ENCODE results near the gene MCTP1. TPM values are rescaled to one million over a fixed set of nuclear protein-coding genes. Genes with fewer than 3 reads are reported as not detected.
A peak's percentile ranks its signal among the peaks of the same experiment; 100 is the strongest.
"Not testable (repeated sequence)": the region's sequence is repeated elsewhere in the genome, so short reads cannot be mapped to it uniquely, and the experiment has no call there.

Gene MCTP1
- total and polyA plus RNA-seq, 9 donors: 4.3 to 11.0 (median 7.3) TPM

DNA sequence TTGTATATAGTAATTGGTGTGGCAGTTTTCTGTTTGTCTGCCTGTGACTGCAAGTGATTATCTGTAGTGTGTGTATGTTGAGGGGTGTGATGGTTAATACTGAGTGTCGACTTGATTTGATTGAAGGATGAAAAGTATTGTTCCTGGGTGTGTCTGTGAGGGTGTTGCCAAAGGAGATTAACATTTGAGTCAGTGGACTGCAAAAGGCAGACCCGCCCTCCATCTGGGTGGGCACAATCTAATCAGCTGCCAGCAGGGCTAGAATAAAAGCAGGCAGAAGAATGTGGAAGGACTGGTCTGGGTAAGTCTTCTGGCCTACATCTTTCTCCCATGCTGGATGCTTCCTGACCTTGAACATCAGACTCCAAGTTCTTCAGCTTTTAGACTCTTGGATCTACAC, 290.4 kb downstream of the MCTP1 start:
- not testable (repeated sequence) for DNase-seq; H3K27me3 ChIP-seq (ENCODE audit: control insufficient read depth, insufficient read depth, low read length); H3K4me1 ChIP-seq (ENCODE audit: control insufficient read depth, insufficient read depth, low read length); H3K27ac ChIP-seq (ENCODE audit: low read length); H3K9me3 ChIP-seq (replicated peaks; ENCODE audit: control insufficient read depth, low read depth, low read length); H3K36me3 ChIP-seq (ENCODE audit: control insufficient read depth, insufficient read depth, low read length); H3K4me3 ChIP-seq (ENCODE audit: low read length)
- WGBS (ENCODE audit: insufficient coverage): 95% methylated on average over 2 of the region's 2 CpGs

DNA sequence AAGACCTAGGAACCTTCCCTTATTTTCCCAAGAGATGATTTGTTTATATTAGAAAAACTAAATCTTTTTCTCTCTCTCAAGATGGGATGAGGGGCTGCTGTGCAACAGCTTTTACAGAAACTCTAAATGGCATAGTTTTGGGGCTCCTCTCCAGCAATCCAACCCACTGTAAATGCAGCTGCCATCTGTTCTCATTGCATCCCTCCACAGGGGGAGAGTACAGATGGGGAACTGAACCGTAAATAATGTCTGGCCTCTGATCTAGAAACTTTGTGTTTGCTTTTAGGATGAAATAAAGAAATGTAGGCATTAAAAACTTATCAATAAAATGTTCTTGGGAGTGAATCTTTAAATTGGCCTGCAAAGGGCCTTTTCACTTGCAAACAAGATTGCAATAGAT, 291.4 kb downstream of the MCTP1 start:
- no CpG with 5 or more reads among the region's 1 CpG for WGBS (ENCODE audit: insufficient coverage)
- no peak for DNase-seq
- H3K9me3 ChIP-seq (replicated peaks; ENCODE audit: control insufficient read depth, low read depth, low read length): no peaks in the 10 kb centered on the region
- H3K27ac ChIP-seq (ENCODE audit: low read length): no peak overlapping the region
- H3K4me3 ChIP-seq (ENCODE audit: low read length): no peak overlapping the region
- H3K36me3 ChIP-seq (ENCODE audit: control insufficient read depth, insufficient read depth, low read length): no peaks in the 10 kb centered on the region
- H3K27me3 ChIP-seq (ENCODE audit: control insufficient read depth, insufficient read depth, low read length): no peaks in the 10 kb centered on the region
- H3K4me1 ChIP-seq (ENCODE audit: control insufficient read depth, insufficient read depth, low read length): no peaks in the 10 kb centered on the region

DNA sequence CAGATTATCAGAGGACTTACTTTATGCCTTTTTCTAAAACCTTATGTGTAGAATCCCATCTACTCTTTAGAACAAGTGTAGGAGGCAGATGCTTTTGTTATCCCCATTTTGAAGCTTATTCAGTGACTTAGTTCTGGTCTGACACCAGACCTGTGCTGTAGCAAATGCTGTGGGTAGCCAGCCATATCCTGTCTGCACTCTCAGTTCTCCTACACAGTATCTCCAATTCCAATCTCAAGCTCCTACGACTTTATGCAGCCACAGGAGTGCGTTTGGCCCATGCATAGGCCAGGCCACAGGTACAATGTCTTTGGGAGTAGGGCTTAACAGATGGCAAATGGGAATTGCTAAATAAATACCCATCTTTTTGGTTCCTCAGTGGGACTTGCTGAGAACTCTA, 292.6 kb downstream of the MCTP1 start:
- no peak for DNase-seq
- H3K27ac ChIP-seq (ENCODE audit: low read length): no peak overlapping the region
- no peaks in the 10 kb centered on the region for H3K9me3 ChIP-seq (replicated peaks; ENCODE audit: control insufficient read depth, low read depth, low read length)
- no peaks in the 10 kb centered on the region for H3K4me1 ChIP-seq (ENCODE audit: control insufficient read depth, insufficient read depth, low read length)
- H3K27me3 ChIP-seq (ENCODE audit: control insufficient read depth, insufficient read depth, low read length): no peaks in the 10 kb centered on the region
- no peaks in the 10 kb centered on the region for H3K36me3 ChIP-seq (ENCODE audit: control insufficient read depth, insufficient read depth, low read length)
- no CpG with 5 or more reads among the region's 2 CpGs for WGBS (ENCODE audit: insufficient coverage)
- no peak overlapping the region for H3K4me3 ChIP-seq (ENCODE audit: low read length)

GRCh38 chr5:94983861-94984535, 300.9 kb downstream of the MCTP1 start:
- H3K9me3 ChIP-seq (replicated peaks; ENCODE audit: control insufficient read depth, low read depth, low read length): no peaks in the 10 kb centered on the region
- H3K27ac ChIP-seq (ENCODE audit: low read length): no peak overlapping the region
- H3K36me3 ChIP-seq (ENCODE audit: control insufficient read depth, insufficient read depth, low read length): no peaks in the 10 kb centered on the region
- no CpG with 5 or more reads among the region's 4 CpGs for whole genome bisulfite sequencing (ENCODE audit: insufficient coverage)
- H3K4me1 ChIP-seq (ENCODE audit: control insufficient read depth, insufficient read depth, low read length): no peaks in the 10 kb centered on the region
- no peak for DNase-seq
- no peak overlapping the region for H3K4me3 ChIP-seq (ENCODE audit: low read length)
- H3K27me3 ChIP-seq (ENCODE audit: control insufficient read depth, insufficient read depth, low read length): no peaks in the 10 kb centered on the region

- WGBS (ENCODE audit: insufficient coverage): no CpG with 5 or more reads among the region's 2 CpGs
- Histone ChIP-seq H3K4me3 (ENCODE audit: low read length) (no peak overlapping the region), H3K4me1 (ENCODE audit: control insufficient read depth, insufficient read depth, low read length) (no peaks in the 10 kb centered on the region), H3K27me3 (ENCODE audit: control insufficient read depth, insufficient read depth, low read length) (no peaks in the 10 kb centered on the region), H3K9me3 (replicated peaks; ENCODE audit: control insufficient read depth, low read depth, low read length) (peaks cover 11% of the 10 kb centered on the region), H3K36me3 (ENCODE audit: control insufficient read depth, insufficient read depth, low read length) (no peaks in the 10 kb centered on the region), H3K27ac (ENCODE audit: low read length) (no peak overlapping the region)
- DNase-seq: no peak
Observed at GRCh38 chr5:94977437-94977836, 307.5 kb downstream of the MCTP1 start.

- Histone ChIP-seq H3K4me3 (ENCODE audit: low read length) (no peak overlapping the region), H3K9me3 (replicated peaks; ENCODE audit: control insufficient read depth, low read depth, low read length) (peaks cover 11% of the 10 kb centered on the region), H3K27me3 (ENCODE audit: control insufficient read depth, insufficient read depth, low read length) (no peaks in the 10 kb centered on the region), H3K36me3 (ENCODE audit: control insufficient read depth, insufficient read depth, low read length) (no peaks in the 10 kb centered on the region), H3K27ac (ENCODE audit: low read length) (no peak overlapping the region), H3K4me1 (ENCODE audit: control insufficient read depth, insufficient read depth, low read length) (no peaks in the 10 kb centered on the region)
- no peak for DNase-seq
- no CpG with 5 or more reads among the region's 1 CpG for WGBS (ENCODE audit: insufficient coverage)
Observed at GRCh38 chr5:94976853-94977252, 308.0 kb downstream of the MCTP1 start.

DNA sequence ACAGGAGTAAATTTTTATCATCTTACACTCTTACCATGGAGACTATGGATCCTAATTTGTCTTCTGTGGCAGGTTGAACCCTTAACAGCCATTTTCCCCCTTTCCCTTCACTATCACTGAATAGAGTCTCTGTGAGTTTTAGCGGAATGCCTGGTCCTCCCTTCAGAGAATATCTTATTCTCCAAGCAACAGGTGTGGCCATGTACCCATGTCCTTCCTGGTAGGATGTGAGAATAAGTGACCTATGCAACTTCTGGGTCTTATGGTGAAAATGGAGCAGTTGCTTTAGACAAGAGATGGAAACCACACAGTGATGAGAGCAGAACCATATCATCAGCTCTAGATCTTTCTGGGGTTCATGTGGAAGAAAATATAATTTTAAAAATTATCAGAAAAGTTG, 312.6 kb downstream of the MCTP1 start:
- peaks cover 8% of the 10 kb centered on the region for H3K9me3 ChIP-seq (replicated peaks; ENCODE audit: control insufficient read depth, low read depth, low read length)

GRCh38 chr5:94969174-94969573, 315.7 kb downstream of the MCTP1 start:
- no peak overlapping the region for H3K4me3 ChIP-seq (ENCODE audit: low read length)
- no CpG with 5 or more reads among the region's 3 CpGs for WGBS (ENCODE audit: insufficient coverage)
- DNase-seq: peak; percentile 44
- H3K36me3 ChIP-seq (ENCODE audit: control insufficient read depth, insufficient read depth, low read length): no peaks in the 10 kb centered on the region
- H3K9me3 ChIP-seq (replicated peaks; ENCODE audit: control insufficient read depth, low read depth, low read length): peaks cover 3% of the 10 kb centered on the region
- no peak overlapping the region for H3K27ac ChIP-seq (ENCODE audit: low read length)
- no peaks in the 10 kb centered on the region for H3K27me3 ChIP-seq (ENCODE audit: control insufficient read depth, insufficient read depth, low read length)
- no peaks in the 10 kb centered on the region for H3K4me1 ChIP-seq (ENCODE audit: control insufficient read depth, insufficient read depth, low read length)

More for the DNA sequence above, 312.6 kb downstream of the MCTP1 start:
- Histone ChIP-seq H3K27ac (ENCODE audit: low read length) (no peak overlapping the region), H3K4me1 (ENCODE audit: control insufficient read depth, insufficient read depth, low read length) (no peaks in the 10 kb centered on the region), H3K27me3 (ENCODE audit: control insufficient read depth, insufficient read depth, low read length) (no peaks in the 10 kb centered on the region), H3K36me3 (ENCODE audit: control insufficient read depth, insufficient read depth, low read length) (no peaks in the 10 kb centered on the region), H3K4me3 (ENCODE audit: low read length) (no peak overlapping the region)
- no CpG with 5 or more reads among the region's 1 CpG for WGBS (ENCODE audit: insufficient coverage)
- no peak for DNase-seq

GRCh38 chr5:94968507-94969095, 316.3 kb downstream of the MCTP1 start:
- Histone ChIP-seq H3K36me3 (ENCODE audit: control insufficient read depth, insufficient read depth, low read length) (no peaks in the 10 kb centered on the region), H3K4me3 (ENCODE audit: low read length) (no peak overlapping the region), H3K27ac (ENCODE audit: low read length) (no peak overlapping the region), H3K4me1 (ENCODE audit: control insufficient read depth, insufficient read depth, low read length) (no peaks in the 10 kb centered on the region), H3K9me3 (replicated peaks; ENCODE audit: control insufficient read depth, low read depth, low read length) (peaks cover 3% of the 10 kb centered on the region), H3K27me3 (ENCODE audit: control insufficient read depth, insufficient read depth, low read length) (no peaks in the 10 kb centered on the region)
- DNase-seq: peak; percentile 71
- no CpG with 5 or more reads among the region's 5 CpGs for WGBS (ENCODE audit: insufficient coverage)

DNA sequence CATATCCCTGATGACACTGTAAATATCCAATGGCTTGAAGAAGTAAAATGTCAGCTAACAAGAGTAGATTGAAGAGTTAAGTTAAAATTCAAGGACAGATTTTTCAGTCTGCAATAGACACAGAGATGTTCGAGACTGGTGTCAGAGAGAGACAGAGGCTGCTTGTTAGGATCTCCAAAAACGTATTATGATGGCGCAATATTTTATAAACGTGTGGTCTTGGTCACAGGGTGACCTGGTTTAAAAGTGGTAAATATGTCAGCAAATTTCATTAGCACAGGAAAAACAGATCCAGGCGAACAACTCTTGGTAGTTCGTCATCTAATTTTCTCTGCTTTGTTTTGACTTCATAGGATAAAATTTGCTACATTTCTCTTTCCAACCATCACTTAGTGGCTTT, 317.4 kb downstream of the MCTP1 start:
- Histone ChIP-seq H3K9me3 (replicated peaks; ENCODE audit: control insufficient read depth, low read depth, low read length) (peaks cover 3% of the 10 kb centered on the region), H3K4me1 (ENCODE audit: control insufficient read depth, insufficient read depth, low read length) (no peaks in the 10 kb centered on the region)
- WGBS (ENCODE audit: insufficient coverage): 74% methylated on average over 4 of the region's 6 CpGs

More for the DNA sequence above, 317.4 kb downstream of the MCTP1 start:
- Histone ChIP-seq H3K27me3 (ENCODE audit: control insufficient read depth, insufficient read depth, low read length) (no peaks in the 10 kb centered on the region), H3K27ac (ENCODE audit: low read length) (no peak overlapping the region), H3K36me3 (ENCODE audit: control insufficient read depth, insufficient read depth, low read length) (no peaks in the 10 kb centered on the region), H3K4me3 (ENCODE audit: low read length) (no peak overlapping the region)
- DNase-seq: no peak

Measured in muscle of leg (tissue), 11 donors.